Activated B cell treated with CpG ODN at 0.5 μM for 24 hours (primary cell): ENCODE results near the gene RHBDF1. TPM values are rescaled to one million over a fixed set of nuclear protein-coding genes. Genes with fewer than 3 reads are reported as not detected.
A peak's percentile ranks its signal among the peaks of the same experiment; 100 is the strongest.

Source experiments
- ATAC-seq: fragments of 200-7000 bp; cut with Tn5 transposase; one replicate; pipeline ENCODE4 v1.10.0; 2021; ENCODE audit warnings: low read depth, mild to moderate bottlenecking, moderate library complexity
- CTCF ChIA-PET: fragments of 350-600 bp; sonication (Branson Sonifier 250); formaldehyde crosslinking; loops from one replicate; lab custom pipeline; 2021; ENCODE audit warnings: antibody characterized with exemption; lab: Charles Lee
- POLR2A ChIA-PET: fragments of 350-600 bp; sonication (Branson Sonifier 250); formaldehyde crosslinking; loops from one replicate; lab custom pipeline; 2021; ENCODE audit warnings: antibody characterized with exemption; lab: Charles Lee
- DNase-seq: peaks from one replicate; pipeline ENCODE4 v3.0.0; 2022
- H3K27ac Mint-ChIP-seq: one replicate; pipeline ENCODE4 v1.8.0; 2020; ENCODE audit warnings: mixed read lengths
- H3K27me3 Mint-ChIP-seq: one replicate; pipeline ENCODE4 v1.8.0; 2021; ENCODE audit warnings: mixed read lengths
- H3K36me3 Mint-ChIP-seq: one replicate; pipeline ENCODE4 v1.8.0; 2021; ENCODE audit warnings: low read depth, mixed read lengths
- H3K4me1 Mint-ChIP-seq: one replicate; pipeline ENCODE4 v1.8.0; 2021; ENCODE audit warnings: mixed read lengths
- H3K4me3 Mint-ChIP-seq: one replicate; pipeline ENCODE4 v1.8.0; 2020; ENCODE audit warnings: mild to moderate bottlenecking, mixed read lengths
- H3K9me3 Mint-ChIP-seq: one replicate; pipeline ENCODE4 v1.8.0; 2020; ENCODE audit warnings: mixed read lengths
- CTCF ChIP-seq: fragments of 200-600 bp; IDR thresholded peaks from one replicate; pipeline ENCODE4 v1.8.0; 2022; ENCODE audit warnings: antibody characterized with exemption, mild to moderate bottlenecking
- intact Hi-C: fragments of 100-400 bp; cut with micrococcal nuclease; formaldehyde crosslinking; loops from one replicate; pipeline ENCODE4 v1.15.1; 2024
- total RNA-seq: library from RNA; stranded (reverse); gene quantifications from 2 replicates; pipeline ENCODE4 v1.2.3, GENCODE V29; 2022

The RHBDF1 gene
- total RNA-seq, 1 donor from 2014 or later, result 0.67 TPM

- intact Hi-C loops, result loop anchor here (1.0 to 2.0 kb wide), 7 partner anchors 12 to 297 kb away; partner anchors contain the start of genes POLR3K and SNRNP25
- Mint-ChIP-seq H3K9me3 (no peaks in the 10 kb centered on the region), H3K27me3 (peaks cover 6% of the 10 kb centered on the region), H3K4me3 (no peak overlapping the region), H3K27ac (no peak overlapping the region), H3K4me1 (peaks cover 4% of the 10 kb centered on the region), H3K36me3 (no peaks in the 10 kb centered on the region)
- ChIA-PET POLR2A (interaction anchor here (0.6 to 1.8 kb wide), 4 partner anchors 12 to 30 kb away, joined by 4 to 12 read pairs (median 5); no protein-coding TSS in a partner anchor), CTCF (interaction anchor here (0.7 to 8.1 kb wide), 17 partner anchors 9 to 296 kb away, joined by 3 to 218 read pairs (median 4); partner anchors contain the start of genes POLR3K and SNRNP25)
- DNase-seq, result peak; percentile 81
- ATAC-seq, result peak; percentile 97
- peak; percentile 50 for TF ChIP-seq CTCF
Observed at GRCh38 chr16:65745-66144, 6.7 kb downstream of the RHBDF1 start.

GRCh38 chr16:64914-65255 is 7.5 kb downstream of the RHBDF1 start:
- TF ChIP-seq CTCF, result no peak
- ATAC-seq (no peak), DNase-seq (no peak)
- no peak overlapping the region for H3K27ac Mint-ChIP-seq
- H3K4me3 Mint-ChIP-seq, result no peak overlapping the region
- intact Hi-C loops, result loop anchor here (1.0 to 2.0 kb wide), 7 partner anchors 12 to 297 kb away; partner anchors contain the start of genes POLR3K and SNRNP25
- no peaks in the 10 kb centered on the region for H3K9me3 Mint-ChIP-seq
- peaks cover 4% of the 10 kb centered on the region for H3K4me1 Mint-ChIP-seq
- no peaks in the 10 kb centered on the region for H3K36me3 Mint-ChIP-seq
- H3K27me3 Mint-ChIP-seq, result peaks cover 2% of the 10 kb centered on the region
- CTCF ChIA-PET, result interaction anchor here (1.1 to 8.1 kb wide), 8 partner anchors 8 to 297 kb away, joined by 3 to 218 read pairs (median 10); partner anchors contain the start of genes POLR3K and SNRNP25
- POLR2A ChIA-PET, result interaction anchor here (1.8 kb wide), 1 partner anchor 31 kb away, joined by 12 read pairs; no protein-coding TSS in a partner anchor

- no peaks in the 10 kb centered on the region for H3K9me3 Mint-ChIP-seq
- ATAC-seq, result no peak
- no peak overlapping the region for H3K27ac Mint-ChIP-seq
- H3K36me3 Mint-ChIP-seq, result no peaks in the 10 kb centered on the region
- intact Hi-C loops, result loop anchor here (2.0 kb wide), 1 partner anchor 43 kb away; no protein-coding TSS in a partner anchor
- peaks cover 4% of the 10 kb centered on the region for H3K4me1 Mint-ChIP-seq
- DNase-seq, result no peak
- H3K4me3 Mint-ChIP-seq, result no peak overlapping the region
- ChIA-PET CTCF (interaction anchor here (1.1 to 8.1 kb wide), 5 partner anchors 7 to 298 kb away, joined by 3 to 218 read pairs (median 9); partner anchors contain the start of genes POLR3K and SNRNP25), POLR2A (interaction anchor here (1.8 kb wide), 1 partner anchor 32 kb away, joined by 12 read pairs; no protein-coding TSS in a partner anchor)
- no peak for TF ChIP-seq CTCF
- peaks cover 2% of the 10 kb centered on the region for H3K27me3 Mint-ChIP-seq
Observed at GRCh38 chr16:63998-64913, 8.2 kb downstream of the RHBDF1 start.

- no peak for TF ChIP-seq CTCF
- H3K4me3 Mint-ChIP-seq, result no peak overlapping the region
- ChIA-PET CTCF (interaction anchor here (0.5 to 8.1 kb wide), 3 partner anchors 24 to 125 kb away, joined by 3 to 218 read pairs (median 3); no protein-coding TSS in a partner anchor), POLR2A (no interaction called here)
- H3K27ac Mint-ChIP-seq, result no peak overlapping the region
- ATAC-seq (no peak), DNase-seq (no peak)
- peaks cover 4% of the 10 kb centered on the region for H3K4me1 Mint-ChIP-seq
- H3K36me3 Mint-ChIP-seq, result no peaks in the 10 kb centered on the region
- H3K9me3 Mint-ChIP-seq, result no peaks in the 10 kb centered on the region
- intact Hi-C loops, result no loop called here
- H3K27me3 Mint-ChIP-seq, result peaks cover 2% of the 10 kb centered on the region
Observed at GRCh38 chr16:63466-63865, 9.0 kb downstream of the RHBDF1 start.
